GM12875 (cell line): ENCODE measurements around the gene MTHFD1L.

Experiments used
- H3K4me3 ChIP-seq: one replicate; pipeline ENCODE4 v1.5.1; 2011; ENCODE audit warnings: low read depth, low read length, control low read depth
- CTCF ChIP-seq: IDR thresholded peaks from 2 replicates; pipeline ENCODE4 v1.5.1; 2011; ENCODE audit warnings: low read depth, mild to moderate bottlenecking, control low read depth, inconsistent platforms, low read length, moderate library complexity, borderline replicate concordance; ENCODE audit not compliant: insufficient read depth

Gene MTHFD1L

GRCh38 chr6:150900049-150900448, 34.5 kb downstream of the MTHFD1L start:
- TF ChIP-seq CTCF: no peak
- H3K4me3 ChIP-seq: no peak overlapping the region

- H3K4me3 ChIP-seq: no peak overlapping the region
- TF ChIP-seq CTCF: no peak
Observed at GRCh38 chr6:150902142-150902776, 36.8 kb downstream of the MTHFD1L start.

GRCh38 chr6:150905769-150906168, 40.3 kb downstream of the MTHFD1L start:
- TF ChIP-seq CTCF: peak; percentile 44; the same call in 1 of the 2 replicates
- H3K4me3 ChIP-seq: no peak overlapping the region

- TF ChIP-seq CTCF: no peak
- H3K4me3 ChIP-seq: no peak overlapping the region
Observed at GRCh38 chr6:150906641-150907326, 41.3 kb downstream of the MTHFD1L start.

GRCh38 chr6:150907383-150907782, 41.9 kb downstream of the MTHFD1L start:
- no peak for TF ChIP-seq CTCF
- no peak overlapping the region for H3K4me3 ChIP-seq

GRCh38 chr6:150908901-150909300, 43.4 kb downstream of the MTHFD1L start:
- TF ChIP-seq CTCF: no peak
- H3K4me3 ChIP-seq: no peak overlapping the region

GRCh38 chr6:150910561-150910960, 45.1 kb downstream of the MTHFD1L start:
- H3K4me3 ChIP-seq: no peak overlapping the region
- no peak for TF ChIP-seq CTCF
